Activated CD4-positive, alpha-beta T cell treated with anti-CD3 and anti-CD28 coated beads, Interleukin-2, amount 10 ng/mL, durations not matched to agents 7 days and 5 days (primary cell): Measurements from ENCODE around the gene IRAK4. TPM values are rescaled to one million over a fixed set of nuclear protein-coding genes. Genes with fewer than 3 reads are reported as not detected.
A peak's percentile ranks its signal among the peaks of the same experiment; 100 is the strongest.

Experiments used
- CTCF ChIA-PET: fragments of 350-600 bp; sonication (Branson Sonifier 250); formaldehyde crosslinking; loops from one replicate; lab custom pipeline; 2021; ENCODE audit warnings: antibody characterized with exemption; lab: Charles Lee
- POLR2A ChIA-PET: fragments of 350-600 bp; sonication (Branson Sonifier 250); formaldehyde crosslinking; loops from one replicate; lab custom pipeline; 2021; ENCODE audit warnings: antibody characterized with exemption; lab: Charles Lee
- DNase-seq: peaks from one replicate; pipeline ENCODE4 v3.0.0-alpha.2; 2020
- H3K27ac Mint-ChIP-seq: one replicate; pipeline ENCODE4 v1.8.0; 2021; ENCODE audit warnings: mild to moderate bottlenecking, moderate library complexity, mixed read lengths
- H3K27me3 Mint-ChIP-seq: one replicate; pipeline ENCODE4 v1.8.0; 2021; ENCODE audit warnings: mixed read lengths
- H3K36me3 Mint-ChIP-seq: one replicate; pipeline ENCODE4 v1.8.0; 2021; ENCODE audit warnings: low read depth, mixed read lengths
- H3K4me1 Mint-ChIP-seq: one replicate; pipeline ENCODE4 v1.8.0; 2021; ENCODE audit warnings: mixed read lengths
- H3K4me3 Mint-ChIP-seq: one replicate; pipeline ENCODE4 v1.8.0; 2021; ENCODE audit warnings: mild to moderate bottlenecking, moderate library complexity, mixed read lengths
- H3K9me3 Mint-ChIP-seq: one replicate; pipeline ENCODE4 v1.8.0; 2021; ENCODE audit warnings: mixed read lengths
- total RNA-seq, 2 experiments: library from RNA; stranded (reverse); gene quantifications; one replicate each; pipeline ENCODE4 v1.2.3, GENCODE V29; 2021

The IRAK4 gene
- total RNA-seq, 2 experiments from 2014 or later, result 39.0 to 41.4 TPM

DNA sequence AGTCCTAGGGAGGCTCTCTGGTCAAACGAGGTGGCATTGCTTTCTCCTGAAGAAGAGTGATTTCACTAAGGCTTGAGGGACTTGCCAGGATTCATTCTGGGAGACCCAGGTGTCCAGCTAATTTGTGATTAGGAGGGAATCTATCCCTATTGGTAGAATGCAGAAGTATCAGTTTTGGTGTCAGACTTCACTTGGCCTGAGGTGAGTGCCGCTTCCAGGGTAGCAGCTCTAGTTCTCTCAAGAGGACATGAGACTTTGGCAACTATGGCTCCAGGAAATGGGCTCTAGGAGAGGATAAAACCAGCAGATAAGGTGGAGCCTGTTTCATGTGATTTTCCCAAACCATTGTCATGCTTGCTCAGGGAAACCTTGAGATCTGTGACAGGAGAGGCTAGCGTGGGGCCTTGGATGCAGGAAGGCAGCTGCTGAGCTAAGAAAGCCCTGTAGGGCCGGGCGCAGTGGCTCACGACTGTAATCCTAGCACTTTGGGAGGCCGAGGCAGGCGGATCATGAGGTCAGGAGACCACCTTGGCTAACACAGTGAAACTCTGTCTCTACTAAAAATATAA, 65.5 kb downstream of the IRAK4 start:
- H3K27me3 Mint-ChIP-seq, result peaks cover 3% of the 10 kb centered on the region
- DNase-seq, result no peak
- H3K9me3 Mint-ChIP-seq, result no peaks in the 10 kb centered on the region
- ChIA-PET POLR2A (no interaction called here), CTCF (interaction anchor here (1.4 to 1.7 kb wide), 2 partner anchors 8 to 10 kb away, joined by 4 to 7 read pairs; no protein-coding TSS in a partner anchor)
- no peak overlapping the region for H3K27ac Mint-ChIP-seq
- H3K4me1 Mint-ChIP-seq, result no peaks in the 10 kb centered on the region
- no peak overlapping the region for H3K4me3 Mint-ChIP-seq
- no peaks in the 10 kb centered on the region for H3K36me3 Mint-ChIP-seq

DNA sequence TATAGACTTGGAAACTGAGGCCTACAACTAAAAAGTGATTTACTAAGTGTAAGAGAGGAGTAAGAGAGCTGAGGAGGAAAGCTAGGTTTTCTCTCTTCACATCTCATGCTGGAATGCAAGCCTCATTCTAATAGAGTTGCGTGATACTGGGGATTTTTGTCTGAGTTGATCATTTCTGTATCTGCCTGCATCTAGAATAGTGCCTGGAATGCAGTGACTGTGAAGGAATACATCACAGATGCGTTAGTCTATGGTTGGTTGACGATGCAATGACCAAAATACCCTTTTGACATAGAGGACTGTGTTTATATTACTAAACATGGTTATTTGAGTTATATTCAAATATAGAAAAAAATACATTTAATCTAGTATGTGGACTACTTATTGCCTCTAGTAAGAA, 67.9 kb downstream of the IRAK4 start:
- no peak for DNase-seq
- H3K4me3 Mint-ChIP-seq, result no peak overlapping the region
- no peaks in the 10 kb centered on the region for H3K36me3 Mint-ChIP-seq
- ChIA-PET POLR2A (no interaction called here), CTCF (no interaction called here)
- H3K9me3 Mint-ChIP-seq, result no peaks in the 10 kb centered on the region
- peaks cover under 1% of the 10 kb centered on the region for H3K4me1 Mint-ChIP-seq
- no peak overlapping the region for H3K27ac Mint-ChIP-seq
- peaks cover 11% of the 10 kb centered on the region for H3K27me3 Mint-ChIP-seq

DNA sequence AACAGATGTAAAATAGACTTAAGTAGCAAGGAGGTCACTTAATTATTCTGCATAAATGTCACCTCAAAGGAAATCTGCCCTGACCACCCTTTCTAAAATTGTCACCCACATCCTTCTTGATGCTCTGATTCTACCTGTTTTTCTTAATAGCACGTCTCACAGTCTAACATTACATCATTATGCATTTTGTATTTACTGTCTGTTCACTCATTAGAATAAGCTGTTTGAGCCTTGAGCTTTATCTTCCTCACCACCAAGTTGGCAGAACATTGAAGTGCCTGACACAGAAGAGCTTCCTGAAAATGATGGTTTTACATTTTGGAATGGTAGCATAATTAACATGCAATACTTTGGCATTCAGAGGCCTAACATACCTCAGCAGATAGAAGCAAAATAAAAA, 68.3 kb downstream of the IRAK4 start:
- H3K9me3 Mint-ChIP-seq, result no peaks in the 10 kb centered on the region
- POLR2A ChIA-PET, result no interaction called here
- DNase-seq, result no peak
- CTCF ChIA-PET, result no interaction called here
- no peak overlapping the region for H3K4me3 Mint-ChIP-seq
- no peak overlapping the region for H3K27ac Mint-ChIP-seq
- peaks cover 4% of the 10 kb centered on the region for H3K4me1 Mint-ChIP-seq
- H3K27me3 Mint-ChIP-seq, result peaks cover 14% of the 10 kb centered on the region
- no peaks in the 10 kb centered on the region for H3K36me3 Mint-ChIP-seq

DNA sequence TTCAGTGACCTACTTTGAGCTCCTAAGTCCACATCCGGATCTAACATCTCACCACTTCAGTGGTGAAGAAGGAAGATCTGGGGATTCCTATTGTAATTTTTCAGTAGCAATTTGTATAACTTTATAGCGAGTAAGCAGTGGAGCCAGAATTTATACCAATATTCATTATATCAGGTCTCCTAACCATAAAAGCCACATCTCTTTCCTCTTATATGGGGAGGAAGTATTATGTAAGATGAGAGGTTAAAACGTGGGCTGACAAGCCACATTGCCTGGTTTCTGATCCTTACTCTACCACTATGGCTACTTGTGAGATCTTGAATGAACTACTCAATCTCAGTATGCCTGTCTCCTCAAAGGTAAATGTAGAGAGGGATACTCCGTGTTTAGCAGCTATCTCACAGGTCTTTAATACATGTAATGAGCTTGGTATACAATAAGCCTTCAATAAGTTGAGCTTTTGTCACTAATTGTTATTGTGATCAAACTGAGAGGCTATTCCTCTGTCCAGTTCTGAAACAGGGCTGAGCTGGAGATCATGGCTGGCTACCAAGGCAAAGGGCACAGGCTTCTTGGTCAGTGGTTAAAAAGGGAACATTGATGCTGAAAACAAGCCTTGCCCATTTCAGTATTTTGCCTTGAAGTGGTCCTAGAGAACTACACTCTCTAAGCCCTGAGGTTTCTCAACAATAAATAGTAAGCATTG, 73.9 kb downstream of the IRAK4 start:
- Mint-ChIP-seq H3K27ac (no peak overlapping the region), H3K9me3 (no peaks in the 10 kb centered on the region), H3K4me3 (no peak overlapping the region), H3K4me1 (peaks cover 29% of the 10 kb centered on the region), H3K36me3 (no peaks in the 10 kb centered on the region), H3K27me3 (peaks cover 26% of the 10 kb centered on the region)
- POLR2A ChIA-PET, result interaction anchor here (0.9 kb wide), 1 partner anchor 26 kb away, joined by 4 read pairs; the partner anchor contains the start of gene TWF1
- CTCF ChIA-PET, result interaction anchor here (0.7 to 1.9 kb wide), 5 partner anchors 9 to 117 kb away, joined by 3 to 7 read pairs (median 3); no protein-coding TSS in a partner anchor
- peak; percentile 16 for DNase-seq

DNA sequence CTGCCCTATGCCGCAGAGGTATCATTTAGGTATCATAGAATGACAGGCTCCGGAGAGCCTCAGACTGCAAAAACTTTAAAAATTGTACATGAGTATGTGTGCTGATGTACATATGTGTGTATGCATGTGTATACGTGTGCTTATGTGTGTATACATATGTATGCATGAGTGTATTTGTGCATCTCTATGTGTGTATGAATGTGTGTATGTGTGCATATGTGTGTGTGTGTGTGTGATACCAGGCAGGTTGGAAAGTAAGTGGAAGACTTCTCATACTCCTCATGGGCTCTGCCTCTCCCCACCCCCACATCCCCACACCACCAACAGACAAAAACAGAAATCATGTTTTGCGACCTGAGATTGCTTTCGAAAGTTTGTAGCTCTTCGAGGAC, 76.5 kb downstream of the IRAK4 start:
- DNase-seq, result no peak
- Mint-ChIP-seq H3K4me3 (peak overlapping the region; percentile 73), H3K27ac (peak overlapping the region; percentile 88), H3K9me3 (no peaks in the 10 kb centered on the region), H3K4me1 (peaks cover 32% of the 10 kb centered on the region), H3K27me3 (peaks cover 20% of the 10 kb centered on the region), H3K36me3 (no peaks in the 10 kb centered on the region)
- CTCF ChIA-PET, result interaction anchor here (0.6 kb wide), 1 partner anchor 392 kb away, joined by 3 read pairs; no protein-coding TSS in a partner anchor
- POLR2A ChIA-PET, result no interaction called here

DNA sequence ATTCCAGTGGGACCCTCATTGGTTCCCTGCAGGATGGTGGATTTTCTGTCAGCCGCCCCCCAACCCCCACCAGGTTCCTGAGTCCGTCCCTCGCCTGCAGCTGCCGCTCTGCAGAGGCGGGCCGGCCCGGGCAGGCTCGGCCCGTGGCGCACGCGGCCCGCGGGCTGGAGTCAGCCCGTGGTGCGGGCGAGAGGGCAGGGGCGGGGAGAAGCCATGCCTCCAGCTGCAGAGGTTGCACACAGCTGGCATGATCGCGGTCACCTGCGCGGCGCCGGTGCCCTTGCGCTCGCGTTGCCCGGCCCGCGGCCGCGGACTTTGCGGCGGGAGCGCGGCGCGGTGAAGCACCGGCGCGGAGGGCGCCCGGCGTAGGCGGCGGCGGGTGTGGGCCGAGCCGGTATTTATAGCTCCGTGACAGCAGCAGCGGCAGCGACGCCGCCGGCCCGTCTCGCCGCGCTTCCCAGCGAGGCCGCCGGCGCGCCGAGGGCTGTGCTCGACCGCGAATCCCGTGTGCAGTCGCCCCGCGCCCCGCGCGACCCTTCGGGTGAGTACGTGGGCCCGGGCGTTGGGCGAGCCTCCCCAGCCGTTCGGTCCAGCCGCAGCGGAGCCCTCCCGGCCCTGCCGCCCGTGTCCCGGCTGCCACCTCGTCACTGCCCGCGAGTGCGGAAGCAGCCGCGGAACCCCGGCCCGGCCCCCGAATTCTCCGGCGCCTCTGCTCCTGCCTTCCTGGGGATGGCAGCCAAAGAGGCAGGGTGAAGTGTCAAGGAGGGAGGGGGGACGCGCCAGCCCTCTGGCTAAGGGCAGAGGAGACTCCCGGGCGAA, 77.1 kb downstream of the IRAK4 start, which contains the start of gene TMEM117:
TMEM117 (plus strand) TSS at position 426 of the 819 bp plus-strand sequence.
- peak within 1 kb of the TSS; percentile 73 for H3K4me3 Mint-ChIP-seq
- peaks cover 18% of the 10 kb centered on the region for H3K27me3 Mint-ChIP-seq
- peak within 1 kb of the TSS; percentile 88 for H3K27ac Mint-ChIP-seq
- no peaks in the 10 kb centered on the region for H3K9me3 Mint-ChIP-seq
- POLR2A ChIA-PET, result no interaction called here
- H3K4me1 Mint-ChIP-seq, result peaks cover 32% of the 10 kb centered on the region
- no peaks in the 10 kb centered on the region for H3K36me3 Mint-ChIP-seq
- DNase-seq, result peak; percentile 53
- CTCF ChIA-PET, result interaction anchor here (0.6 to 0.8 kb wide), 2 partner anchors 17 to 23 kb away, joined by 3 to 4 read pairs; no protein-coding TSS in a partner anchor

DNA sequence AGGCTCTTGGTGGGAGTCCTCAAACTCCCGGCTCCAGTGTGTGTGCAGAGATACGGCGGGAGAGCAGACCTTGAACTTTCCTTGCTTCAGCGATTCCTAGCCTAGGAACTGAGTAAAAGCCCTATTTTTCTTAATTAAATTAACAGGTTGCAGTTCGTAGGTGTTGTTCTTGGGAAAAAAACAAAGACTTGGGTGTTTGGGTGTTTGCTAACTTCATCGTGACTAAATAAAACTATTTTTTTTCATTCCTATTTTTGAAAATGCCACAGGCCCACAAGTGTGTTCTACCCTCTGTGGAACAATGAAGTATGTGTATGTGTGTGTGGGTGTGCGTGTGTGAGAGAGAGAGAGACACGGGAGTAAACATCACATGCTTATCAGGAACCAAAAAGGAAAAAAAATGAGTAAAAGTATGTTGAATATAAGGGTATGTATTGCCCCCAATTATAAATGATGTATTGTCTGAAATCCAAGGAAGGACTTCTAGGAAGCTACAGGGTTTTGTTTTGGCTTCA, 77.8 kb downstream of the IRAK4 start:
- H3K27me3 Mint-ChIP-seq, result peaks cover 15% of the 10 kb centered on the region
- no peak for DNase-seq
- H3K4me3 Mint-ChIP-seq, result peak overlapping the region; percentile 66
- POLR2A ChIA-PET, result no interaction called here
- H3K4me1 Mint-ChIP-seq, result peaks cover 32% of the 10 kb centered on the region
- no peaks in the 10 kb centered on the region for H3K36me3 Mint-ChIP-seq
- H3K9me3 Mint-ChIP-seq, result no peaks in the 10 kb centered on the region
- CTCF ChIA-PET, result interaction anchor here (0.6 to 0.8 kb wide), 2 partner anchors 16 to 24 kb away, joined by 3 to 4 read pairs; no protein-coding TSS in a partner anchor
- H3K27ac Mint-ChIP-seq, result peak overlapping the region; percentile 71

Other genes with a start within 250 kb of the IRAK4 start
- gene ADAMTS20, start 206.7 kb upstream of the IRAK4 start, total RNA-seq, result not detected
- gene PUS7L, start 161 bp upstream of the IRAK4 start, total RNA-seq, result 10 to 100 TPM; 17.4 to 22.4 TPM
- 10 to 100 TPM; 24.0 to 31.5 TPM for gene TWF1, start 47.4 kb downstream of the IRAK4 start, total RNA-seq
- under 1 TPM; 0.77 to 0.79 TPM for gene TMEM117, start 77.1 kb downstream of the IRAK4 start, total RNA-seq